ENCODE results near the gene AKAP6. TPM values are rescaled to one million over a fixed set of nuclear protein-coding genes. Genes with fewer than 3 reads are reported as not detected.

The AKAP6 gene
- total RNA-seq, 1 experiment from 2014 or later = 2.3 TPM

GRCh38 chr14:32835924-32836323, 506.8 kb downstream of the AKAP6 start:
- Mint-ChIP-seq H3K27me3 (ENCODE audit: insufficient read depth, unreplicated experiment) (no peaks in the 10 kb centered on the region), H3K27ac (ENCODE audit: low read depth, unreplicated experiment) (no peak overlapping the region), H3K4me3 (ENCODE audit: unreplicated experiment) (no peak overlapping the region), H3K36me3 (ENCODE audit: insufficient read depth, unreplicated experiment) (peaks cover 6% of the 10 kb centered on the region), H3K4me1 (ENCODE audit: insufficient read depth, unreplicated experiment) (no peaks in the 10 kb centered on the region), H3K9me3 (ENCODE audit: unreplicated experiment) (no peaks in the 10 kb centered on the region)
- ChIA-PET POLR2A (no interaction called here), CTCF (no interaction called here)
- no peak for DNase-seq (ENCODE audit: unreplicated experiment)
- BruUV-seq (replicated peaks) = no TSS peak
- no peak for TF ChIP-seq CTCF (IDR thresholded peaks at IDR 0.05; ENCODE audit: unreplicated experiment)
- intact Hi-C loops (cut with micrococcal nuclease) = no loop called here

GRCh38 chr14:32841698-32842097, 512.6 kb downstream of the AKAP6 start:
- POLR2A ChIA-PET = no interaction called here
- H3K4me3 Mint-ChIP-seq (ENCODE audit: unreplicated experiment) = no peak overlapping the region
- H3K9me3 Mint-ChIP-seq (ENCODE audit: unreplicated experiment) = no peaks in the 10 kb centered on the region
- intact Hi-C loops (cut with micrococcal nuclease) = no loop called here
- H3K36me3 Mint-ChIP-seq (ENCODE audit: insufficient read depth, unreplicated experiment) = no peaks in the 10 kb centered on the region
- CTCF ChIA-PET = no interaction called here
- H3K27ac Mint-ChIP-seq (ENCODE audit: low read depth, unreplicated experiment) = no peak overlapping the region
- no peak for TF ChIP-seq CTCF (IDR thresholded peaks at IDR 0.05; ENCODE audit: unreplicated experiment)
- BruUV-seq (replicated peaks) = no TSS peak
- no peak for DNase-seq (ENCODE audit: unreplicated experiment)
- H3K4me1 Mint-ChIP-seq (ENCODE audit: insufficient read depth, unreplicated experiment) = no peaks in the 10 kb centered on the region
- H3K27me3 Mint-ChIP-seq (ENCODE audit: insufficient read depth, unreplicated experiment) = no peaks in the 10 kb centered on the region

GRCh38 chr14:32846821-32847365, 517.8 kb downstream of the AKAP6 start:
- intact Hi-C loops (cut with micrococcal nuclease) = no loop called here
- H3K4me3 Mint-ChIP-seq (ENCODE audit: unreplicated experiment) = no peak overlapping the region
- no peak overlapping the region for H3K27ac Mint-ChIP-seq (ENCODE audit: low read depth, unreplicated experiment)
- POLR2A ChIA-PET = no interaction called here
- H3K9me3 Mint-ChIP-seq (ENCODE audit: unreplicated experiment) = no peaks in the 10 kb centered on the region
- CTCF ChIA-PET = no interaction called here
- H3K27me3 Mint-ChIP-seq (ENCODE audit: insufficient read depth, unreplicated experiment) = no peaks in the 10 kb centered on the region
- no peaks in the 10 kb centered on the region for H3K36me3 Mint-ChIP-seq (ENCODE audit: insufficient read depth, unreplicated experiment)
- no peak for DNase-seq (ENCODE audit: unreplicated experiment)
- TF ChIP-seq CTCF (IDR thresholded peaks at IDR 0.05; ENCODE audit: unreplicated experiment) = no peak
- no TSS peak for BruUV-seq (replicated peaks)
- H3K4me1 Mint-ChIP-seq (ENCODE audit: insufficient read depth, unreplicated experiment) = no peaks in the 10 kb centered on the region

- no peak for DNase-seq (ENCODE audit: unreplicated experiment)
Measured at GRCh38 chr14:32847867-32848266, 518.8 kb downstream of the AKAP6 start.

More at GRCh38 chr14:32847867-32848266, 518.8 kb downstream of the AKAP6 start:
- intact Hi-C loops (cut with micrococcal nuclease) = no loop called here
- BruUV-seq (replicated peaks) = no TSS peak
- Mint-ChIP-seq H3K27me3 (ENCODE audit: insufficient read depth, unreplicated experiment) (no peaks in the 10 kb centered on the region), H3K4me1 (ENCODE audit: insufficient read depth, unreplicated experiment) (no peaks in the 10 kb centered on the region), H3K4me3 (ENCODE audit: unreplicated experiment) (no peak overlapping the region), H3K27ac (ENCODE audit: low read depth, unreplicated experiment) (no peak overlapping the region), H3K36me3 (ENCODE audit: insufficient read depth, unreplicated experiment) (no peaks in the 10 kb centered on the region), H3K9me3 (ENCODE audit: unreplicated experiment) (no peaks in the 10 kb centered on the region)
- CTCF ChIA-PET = no interaction called here
- no peak for TF ChIP-seq CTCF (IDR thresholded peaks at IDR 0.05; ENCODE audit: unreplicated experiment)
- POLR2A ChIA-PET = no interaction called here
